Neural progenitor cell (in vitro differentiated cells): ENCODE measurements around the gene CTIF. TPM values are rescaled to one million over a fixed set of nuclear protein-coding genes. Genes with fewer than 3 reads are reported as not detected.

Experiments
- DNase-seq: peaks from one replicate; pipeline ENCODE4 v3.0.0-alpha.2; 2016; ENCODE audit warnings: low spot score
- H2AFZ ChIP-seq: fragments of 200-600 bp; sonication (generic); replicated peaks from 2 replicates; pipeline ENCODE4 v1.6.1; 2016; ENCODE audit warnings: antibody characterized with exemption
- H3F3A ChIP-seq: fragments of 200-600 bp; sonication (generic); 2 replicates; pipeline ENCODE4 v1.6.1; 2016; ENCODE audit warnings: antibody characterized with exemption, low read depth
- H3K27ac ChIP-seq: fragments of 200-600 bp; sonication (generic); 2 replicates; pipeline ENCODE4 v1.5.1; 2016; ENCODE audit warnings: mild to moderate bottlenecking
- H3K27me3 ChIP-seq: fragments of 200-600 bp; sonication (generic); 2 replicates; pipeline ENCODE4 v1.6.1; 2016; ENCODE audit warnings: mild to moderate bottlenecking, moderate library complexity
- H3K36me3 ChIP-seq: fragments of 200-600 bp; sonication (generic); 2 replicates; pipeline ENCODE4 v1.5.1; 2016
- H3K4me1 ChIP-seq: fragments of 200-600 bp; sonication (generic); 2 replicates; pipeline ENCODE4 v1.6.1; 2016; ENCODE audit warnings: mixed run types
- H3K4me2 ChIP-seq: fragments of 200-600 bp; sonication (generic); 2 replicates; pipeline ENCODE4 v1.6.1; 2016
- H3K4me3 ChIP-seq: fragments of 200-600 bp; sonication (generic); 2 replicates; pipeline ENCODE4 v1.5.1; 2016
- H3K79me2 ChIP-seq: fragments of 200-600 bp; sonication (generic); 2 replicates; pipeline ENCODE4 v1.6.1; 2016; ENCODE audit warnings: low read depth
- H3K9ac ChIP-seq: fragments of 200-600 bp; sonication (generic); 2 replicates; pipeline ENCODE4 v1.6.1; 2016
- H3K9me3 ChIP-seq: fragments of 200-600 bp; sonication (generic); 2 replicates; pipeline ENCODE4 v1.5.1; 2016; ENCODE audit warnings: low read depth
- H4K20me1 ChIP-seq: fragments of 200-600 bp; sonication (generic); 2 replicates; pipeline ENCODE4 v1.6.1; 2016; ENCODE audit warnings: low read depth
- H3K27ac Mint-ChIP-seq: 3 replicates; pipeline ENCODE4 v1.8.0; 2021; ENCODE audit warnings: mixed read lengths
- H3K27me3 Mint-ChIP-seq: 2 replicates; pipeline ENCODE4 v1.8.0; 2022; ENCODE audit warnings: low read depth, mild to moderate bottlenecking, inconsistent platforms, moderate library complexity, mixed read lengths; ENCODE audit not compliant: insufficient read depth
- H3K36me3 Mint-ChIP-seq: 3 replicates; pipeline ENCODE4 v1.8.0; 2021; ENCODE audit warnings: mixed read lengths
- H3K4me1 Mint-ChIP-seq: 3 replicates; pipeline ENCODE4 v1.8.0; 2021; ENCODE audit warnings: mixed read lengths
- H3K4me3 Mint-ChIP-seq: 3 replicates; pipeline ENCODE4 v1.8.0; 2021; ENCODE audit warnings: mild to moderate bottlenecking, moderate library complexity, mixed read lengths
- H3K9me3 Mint-ChIP-seq: 3 replicates; pipeline ENCODE4 v1.8.0; 2020; ENCODE audit warnings: mixed read lengths
- EZH2 ChIP-seq: fragments of 200-600 bp; sonication (generic); IDR thresholded peaks from 2 replicates; pipeline ENCODE4 v1.6.1; 2017; ENCODE audit warnings: antibody characterized with exemption, mild to moderate bottlenecking, moderate library complexity
- EZH2phosphoT487 ChIP-seq: fragments of 200-600 bp; sonication (generic); IDR thresholded peaks from 2 replicates; pipeline ENCODE4 v1.6.1; 2017; ENCODE audit warnings: antibody characterized with exemption
- total RNA-seq: library from RNA; depleted of rRNA; stranded (reverse); fragments of >200 nt; gene quantifications from 2 replicates; pipeline ENCODE4 v1.2.3, GENCODE V29; 2015; ENCODE audit warnings: low replicate concordance
- TF ChIP-seq, protein P1 (sequence below): fragments of 200-600 bp; sonication (generic); IDR thresholded peaks from 2 replicates; pipeline ENCODE4 v1.5.1; 2017; ENCODE audit warnings: antibody characterized with exemption, mild to moderate bottlenecking

The CTIF gene
- total RNA-seq, 1 donor from 2014 or later, result 17.6 TPM

DNA sequence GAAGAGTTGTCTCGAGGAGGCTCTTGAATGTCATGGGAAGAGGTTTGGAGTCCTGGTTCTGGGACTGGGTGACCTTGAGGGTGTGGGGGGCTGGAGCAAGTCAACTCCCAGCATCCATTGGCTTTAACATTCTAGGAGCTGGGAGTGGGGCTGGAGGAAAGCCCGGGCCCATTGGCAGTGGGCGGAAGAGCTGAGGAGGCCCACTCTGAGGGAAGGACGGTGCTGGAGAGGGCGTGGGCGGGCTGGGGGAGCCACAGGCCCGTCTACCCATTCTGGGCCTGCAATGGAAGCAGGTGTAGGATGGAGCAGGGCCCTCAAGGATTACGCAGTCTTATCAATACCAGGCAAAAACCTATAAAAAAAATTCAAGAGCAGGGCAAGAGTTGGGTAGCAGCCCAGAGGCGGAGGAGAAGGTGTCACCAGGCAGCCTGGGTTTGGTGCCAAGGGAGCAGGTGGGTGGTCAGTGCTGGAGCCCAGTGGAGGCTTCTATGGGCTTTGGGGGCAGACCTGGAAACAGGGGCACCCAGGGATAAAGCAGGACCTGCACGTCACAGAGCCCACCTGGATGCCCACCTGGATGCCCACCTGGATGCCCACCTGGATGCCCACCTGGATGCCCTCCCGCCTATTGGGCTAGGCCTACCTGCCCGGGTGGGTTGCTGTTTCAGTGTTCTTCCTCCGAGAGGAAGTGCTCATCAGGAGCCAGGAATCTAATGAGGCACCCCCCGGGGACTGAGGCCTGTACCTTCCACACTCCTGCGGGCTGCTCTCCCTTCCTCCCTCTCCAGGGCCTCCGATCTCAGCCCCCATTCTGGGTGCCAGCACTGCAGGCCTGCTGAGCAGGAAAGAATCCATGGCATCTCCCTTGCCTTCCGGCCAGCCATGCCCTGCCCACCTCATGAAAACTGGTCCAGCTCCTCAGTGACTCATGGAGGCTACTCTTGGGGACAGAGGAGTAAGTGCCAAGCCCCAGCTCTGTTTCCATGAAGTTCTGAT is 71.3 kb downstream of the CTIF start:
- no peaks in the 10 kb centered on the region for H3K79me2 ChIP-seq
- H3K9me3 ChIP-seq, result no peaks in the 10 kb centered on the region
- Mint-ChIP-seq H3K4me1 (peaks cover 34% of the 10 kb centered on the region), H3K27ac (no peak overlapping the region), H3K9me3 (no peaks in the 10 kb centered on the region), H3K27me3 (peaks cover 4% of the 10 kb centered on the region), H3K4me3 (no peak overlapping the region), H3K36me3 (no peaks in the 10 kb centered on the region)
- no peak for DNase-seq
- TF ChIP-seq, protein P1, sequence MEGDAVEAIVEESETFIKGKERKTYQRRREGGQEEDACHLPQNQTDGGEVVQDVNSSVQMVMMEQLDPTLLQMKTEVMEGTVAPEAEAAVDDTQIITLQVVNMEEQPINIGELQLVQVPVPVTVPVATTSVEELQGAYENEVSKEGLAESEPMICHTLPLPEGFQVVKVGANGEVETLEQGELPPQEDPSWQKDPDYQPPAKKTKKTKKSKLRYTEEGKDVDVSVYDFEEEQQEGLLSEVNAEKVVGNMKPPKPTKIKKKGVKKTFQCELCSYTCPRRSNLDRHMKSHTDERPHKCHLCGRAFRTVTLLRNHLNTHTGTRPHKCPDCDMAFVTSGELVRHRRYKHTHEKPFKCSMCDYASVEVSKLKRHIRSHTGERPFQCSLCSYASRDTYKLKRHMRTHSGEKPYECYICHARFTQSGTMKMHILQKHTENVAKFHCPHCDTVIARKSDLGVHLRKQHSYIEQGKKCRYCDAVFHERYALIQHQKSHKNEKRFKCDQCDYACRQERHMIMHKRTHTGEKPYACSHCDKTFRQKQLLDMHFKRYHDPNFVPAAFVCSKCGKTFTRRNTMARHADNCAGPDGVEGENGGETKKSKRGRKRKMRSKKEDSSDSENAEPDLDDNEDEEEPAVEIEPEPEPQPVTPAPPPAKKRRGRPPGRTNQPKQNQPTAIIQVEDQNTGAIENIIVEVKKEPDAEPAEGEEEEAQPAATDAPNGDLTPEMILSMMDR, result no peak
- no peak for TF ChIP-seq EZH2
- H3K9ac ChIP-seq, result no peak overlapping the region
- H3F3A ChIP-seq, result peaks cover 31% of the 10 kb centered on the region
- no peak overlapping the region for H3K4me3 ChIP-seq
- no peak overlapping the region for H2AFZ ChIP-seq
- H3K27me3 ChIP-seq, result no peaks in the 10 kb centered on the region
- peaks cover 35% of the 10 kb centered on the region for H4K20me1 ChIP-seq
- no peak overlapping the region for H3K27ac ChIP-seq
- H3K4me2 ChIP-seq, result no peak overlapping the region
- no peaks in the 10 kb centered on the region for H3K36me3 ChIP-seq
- peaks cover 39% of the 10 kb centered on the region for H3K4me1 ChIP-seq

- no peaks in the 10 kb centered on the region for H3K36me3 ChIP-seq
- H2AFZ ChIP-seq, result no peak overlapping the region
- H3K79me2 ChIP-seq, result no peaks in the 10 kb centered on the region
- no peaks in the 10 kb centered on the region for H3K9me3 ChIP-seq
- H3K27ac Mint-ChIP-seq, result no peak overlapping the region
- H3K36me3 Mint-ChIP-seq, result no peaks in the 10 kb centered on the region
- H3K4me2 ChIP-seq, result no peak overlapping the region
- H3K4me1 Mint-ChIP-seq, result peaks cover 29% of the 10 kb centered on the region
- H3K4me3 ChIP-seq, result no peak overlapping the region
- no peak overlapping the region for H3K9ac ChIP-seq
- H3K4me1 ChIP-seq, result peaks cover 30% of the 10 kb centered on the region
- peaks cover 35% of the 10 kb centered on the region for H4K20me1 ChIP-seq
- DNase-seq, result no peak
- H3K27me3 ChIP-seq, result no peaks in the 10 kb centered on the region
- H3F3A ChIP-seq, result peaks cover 21% of the 10 kb centered on the region
- TF ChIP-seq, protein P1, result no peak
- TF ChIP-seq EZH2phosphoT487, result no peak
- TF ChIP-seq EZH2, result no peak
- H3K27ac ChIP-seq, result no peak overlapping the region
- no peaks in the 10 kb centered on the region for H3K9me3 Mint-ChIP-seq
- H3K4me3 Mint-ChIP-seq, result no peak overlapping the region
- peaks cover 4% of the 10 kb centered on the region for H3K27me3 Mint-ChIP-seq
Measured at GRCh38 chr18:48611203-48611602, 72.4 kb downstream of the CTIF start.

GRCh38 chr18:48611785-48612480 is 73.1 kb downstream of the CTIF start:
- H3K4me3 Mint-ChIP-seq, result no peak overlapping the region
- no peaks in the 10 kb centered on the region for H3K36me3 ChIP-seq
- DNase-seq, result no peak
- H3K36me3 Mint-ChIP-seq, result no peaks in the 10 kb centered on the region
- no peak overlapping the region for H3K4me3 ChIP-seq
- TF ChIP-seq EZH2, result no peak
- TF ChIP-seq EZH2phosphoT487, result no peak
- TF ChIP-seq, protein P1, result no peak
- H4K20me1 ChIP-seq, result peaks cover 29% of the 10 kb centered on the region
- no peak overlapping the region for H3K27ac Mint-ChIP-seq
- H3K4me1 Mint-ChIP-seq, result peaks cover 27% of the 10 kb centered on the region
- H3K27ac ChIP-seq, result no peak overlapping the region
- H2AFZ ChIP-seq, result no peak overlapping the region
- H3K9me3 Mint-ChIP-seq, result no peaks in the 10 kb centered on the region
- no peak overlapping the region for H3K4me2 ChIP-seq
- no peak overlapping the region for H3K9ac ChIP-seq
- H3F3A ChIP-seq, result peaks cover 17% of the 10 kb centered on the region
- peaks cover 24% of the 10 kb centered on the region for H3K4me1 ChIP-seq
- no peaks in the 10 kb centered on the region for H3K79me2 ChIP-seq
- H3K27me3 ChIP-seq, result no peaks in the 10 kb centered on the region
- H3K27me3 Mint-ChIP-seq, result peaks cover 4% of the 10 kb centered on the region
- H3K9me3 ChIP-seq, result no peaks in the 10 kb centered on the region
